Measurements from ENCODE around the gene IGSF5. TPM values are rescaled to one million over a fixed set of nuclear protein-coding genes. Genes with fewer than 3 reads are reported as not detected.

IGSF5 gene
- total and polyA plus RNA-seq, 12 donors, result 1.2 to 6.2 (median 4.4) TPM

DNA sequence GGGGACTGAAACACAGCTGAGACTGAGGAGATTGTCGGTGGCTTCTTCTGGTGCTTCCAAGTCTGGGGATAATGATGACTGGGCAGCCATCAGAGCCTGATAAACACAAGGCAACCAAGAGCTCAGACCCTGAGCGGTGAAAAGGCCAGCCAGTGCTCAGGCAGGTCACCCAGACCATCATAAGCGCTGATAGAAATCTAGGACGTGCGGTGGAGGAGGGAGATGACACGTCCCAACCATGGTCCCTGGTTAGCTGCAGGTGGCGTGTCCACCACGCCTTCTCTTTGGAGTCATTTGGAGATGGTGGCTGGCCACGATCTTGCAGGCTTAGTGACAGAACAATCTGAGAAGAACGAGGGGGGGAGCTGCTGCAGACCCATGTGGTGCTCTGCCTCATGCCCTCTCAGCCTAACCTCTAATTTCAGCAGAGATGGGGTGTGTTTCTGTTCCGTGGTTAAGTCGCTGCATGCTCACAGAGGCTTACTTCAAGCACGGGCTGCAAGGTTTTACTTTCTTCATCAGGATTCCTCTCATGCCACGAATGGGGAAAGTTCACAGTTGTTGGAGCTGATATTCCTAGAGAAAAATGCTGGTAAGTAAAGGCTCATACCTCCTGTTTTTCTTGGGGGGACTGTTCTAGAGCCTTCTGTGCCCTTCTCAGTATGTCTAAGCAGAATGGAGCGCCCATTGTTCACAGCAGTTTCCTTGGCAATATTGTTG is 17.4 kb upstream of the IGSF5 start:
- Histone ChIP-seq H3K4me3 (no peak overlapping the region), H3K9me3 (peaks cover 0 to 6% (median 0%) of the 10 kb centered on the region in 11 donors), H3K27ac (no peak overlapping the region), H3K27me3 (no peaks in the 10 kb centered on the region), H3K4me1 (no peaks in the 10 kb centered on the region), H3K36me3 (no peaks in the 10 kb centered on the region)
- ATAC-seq (no peak), DNase-seq (no peak)
- intact Hi-C loops (cut with DNase I), result no loop called here
- WGBS, 2 donors, result 85 to 91% methylated on average over 15 of the region's 15 CpGs
- TF ChIP-seq, protein P1, sequence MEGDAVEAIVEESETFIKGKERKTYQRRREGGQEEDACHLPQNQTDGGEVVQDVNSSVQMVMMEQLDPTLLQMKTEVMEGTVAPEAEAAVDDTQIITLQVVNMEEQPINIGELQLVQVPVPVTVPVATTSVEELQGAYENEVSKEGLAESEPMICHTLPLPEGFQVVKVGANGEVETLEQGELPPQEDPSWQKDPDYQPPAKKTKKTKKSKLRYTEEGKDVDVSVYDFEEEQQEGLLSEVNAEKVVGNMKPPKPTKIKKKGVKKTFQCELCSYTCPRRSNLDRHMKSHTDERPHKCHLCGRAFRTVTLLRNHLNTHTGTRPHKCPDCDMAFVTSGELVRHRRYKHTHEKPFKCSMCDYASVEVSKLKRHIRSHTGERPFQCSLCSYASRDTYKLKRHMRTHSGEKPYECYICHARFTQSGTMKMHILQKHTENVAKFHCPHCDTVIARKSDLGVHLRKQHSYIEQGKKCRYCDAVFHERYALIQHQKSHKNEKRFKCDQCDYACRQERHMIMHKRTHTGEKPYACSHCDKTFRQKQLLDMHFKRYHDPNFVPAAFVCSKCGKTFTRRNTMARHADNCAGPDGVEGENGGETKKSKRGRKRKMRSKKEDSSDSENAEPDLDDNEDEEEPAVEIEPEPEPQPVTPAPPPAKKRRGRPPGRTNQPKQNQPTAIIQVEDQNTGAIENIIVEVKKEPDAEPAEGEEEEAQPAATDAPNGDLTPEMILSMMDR (IDR thresholded peaks at IDR 0.05), result no peak

- 83 to 86% methylated on average over 6 of the region's 6 CpGs for WGBS, 2 donors
- Histone ChIP-seq H3K9me3 (peaks cover 0 to 6% (median 0%) of the 10 kb centered on the region in 11 donors), H3K27ac (no peak overlapping the region), H3K4me1 (no peaks in the 10 kb centered on the region), H3K4me3 (no peak overlapping the region), H3K27me3 (no peaks in the 10 kb centered on the region), H3K36me3 (no peaks in the 10 kb centered on the region)
- no peak for ATAC-seq
- intact Hi-C loops (cut with DNase I), result no loop called here
- TF ChIP-seq, protein P1 (IDR thresholded peaks at IDR 0.05), result no peak
- DNase-seq, result no peak
Measured at GRCh38 chr21:39728341-39728740, 16.6 kb upstream of the IGSF5 start.

- Histone ChIP-seq H3K4me1 (no peaks in the 10 kb centered on the region), H3K27me3 (no peaks in the 10 kb centered on the region), H3K9me3 (peaks cover 0 to 6% (median 0%) of the 10 kb centered on the region in 11 donors), H3K4me3 (no peak overlapping the region), H3K36me3 (no peaks in the 10 kb centered on the region), H3K27ac (no peak overlapping the region)
- intact Hi-C loops (cut with DNase I), result no loop called here
- TF ChIP-seq, protein P1 (IDR thresholded peaks at IDR 0.05), result no peak
- 76 to 81% methylated on average over 13 of the region's 13 CpGs for WGBS, 2 donors
- no peak for DNase-seq
- ATAC-seq, result no peak
Measured at GRCh38 chr21:39730418-39731157, 14.4 kb upstream of the IGSF5 start.

DNA sequence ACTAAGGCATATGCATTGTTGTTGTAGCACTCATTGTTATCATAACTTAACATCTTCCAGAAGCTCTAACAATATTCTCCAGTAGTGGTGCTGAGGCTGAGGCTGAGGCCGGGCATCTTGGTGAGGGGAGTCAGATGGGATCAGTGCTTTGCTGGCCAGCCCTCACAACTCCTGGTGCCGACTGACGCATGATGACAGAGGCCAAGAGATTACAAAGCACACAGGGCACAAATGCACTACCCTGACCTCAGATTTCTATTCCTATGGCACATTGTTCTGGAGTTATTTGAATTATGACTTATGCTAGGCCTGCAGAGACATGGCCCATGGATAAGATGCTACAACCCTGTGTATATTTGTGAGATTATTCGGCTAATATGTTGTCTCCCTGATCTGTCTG is 8.3 kb upstream of the IGSF5 start:
- no peak overlapping the region for H3K4me3 ChIP-seq
- H3K36me3 ChIP-seq, result no peaks in the 10 kb centered on the region
- intact Hi-C loops (cut with DNase I), result no loop called here
- no peaks in the 10 kb centered on the region for H3K4me1 ChIP-seq
- DNase-seq (no peak), ATAC-seq (peak in 5 of 8 donors; percentile 25 to 81 (median 66))
- no peak overlapping the region for H3K27ac ChIP-seq
- H3K27me3 ChIP-seq, result no peaks in the 10 kb centered on the region
- H3K9me3 ChIP-seq, result peaks cover 0 to 5% (median 0%) of the 10 kb centered on the region in 11 donors
- TF ChIP-seq, protein P1 (IDR thresholded peaks at IDR 0.05), result no peak
- 50 to 53% methylated on average over 4 of the region's 4 CpGs for WGBS, 2 donors
